ENCODE measurements around the gene KLF13.

Gene KLF13

GRCh38 chr15:31342381-31342780 is 15.7 kb downstream of the KLF13 start:
- FAIRE-seq (no peak), DNase-seq (ENCODE audit: insufficient read length, low spot score) (no peak)
- no peak for TF ChIP-seq POU2F2 (IDR thresholded peaks at IDR 0.05; ENCODE audit: low read depth, low read length)

DNA sequence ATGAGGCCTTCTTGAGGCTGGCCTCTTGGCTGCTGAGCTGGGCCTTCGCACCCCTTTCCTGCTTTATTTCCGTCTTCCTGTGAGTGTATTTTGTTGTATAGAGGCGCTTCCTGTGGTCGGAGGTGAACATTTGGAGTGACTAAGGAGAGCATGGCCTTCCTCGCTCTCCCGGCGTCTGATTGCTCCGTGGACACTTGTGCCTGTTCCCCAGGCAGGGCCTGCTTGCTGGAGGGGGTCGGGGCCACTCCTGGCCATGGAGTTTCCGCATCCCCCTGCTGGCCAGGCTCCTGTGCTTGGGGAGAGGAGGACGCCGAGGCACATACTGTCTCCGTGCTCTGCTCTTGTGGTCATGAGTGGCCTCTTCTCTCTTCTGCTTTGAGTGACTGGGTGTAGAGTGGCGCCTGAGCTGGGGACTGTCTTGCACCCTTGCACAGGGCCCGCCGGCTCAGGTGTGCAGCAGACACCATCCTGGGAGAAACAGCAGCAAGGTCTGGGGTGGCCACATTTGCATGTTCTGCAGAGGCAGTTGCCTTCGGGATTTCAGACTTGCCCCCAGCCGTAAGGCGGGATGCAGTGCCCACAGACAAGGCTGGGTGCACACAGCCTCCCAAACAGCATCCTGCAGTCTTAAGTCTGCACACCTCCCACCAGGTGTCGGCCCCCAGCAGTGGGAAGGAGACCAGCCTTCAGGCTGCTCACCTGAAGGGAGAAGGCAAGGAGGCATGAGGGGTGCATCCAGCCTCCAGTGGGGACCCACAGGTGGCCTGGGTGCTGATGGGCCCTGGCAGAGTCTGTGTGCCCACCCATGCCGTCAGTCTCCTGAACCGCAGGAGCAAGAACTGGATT is 16.4 kb downstream of the KLF13 start:
- DNase-seq (ENCODE audit: insufficient read length, low spot score) (no peak), FAIRE-seq (peak; percentile 67)
- TF ChIP-seq TAF1 (IDR thresholded peaks at IDR 0.05; ENCODE audit: low read depth, low read length) (no peak), POU2F2 (IDR thresholded peaks at IDR 0.05; ENCODE audit: low read depth, low read length) (no peak), SPI1 (IDR thresholded peaks at IDR 0.05; ENCODE audit: low read depth, low read length) (no peak)

DNA sequence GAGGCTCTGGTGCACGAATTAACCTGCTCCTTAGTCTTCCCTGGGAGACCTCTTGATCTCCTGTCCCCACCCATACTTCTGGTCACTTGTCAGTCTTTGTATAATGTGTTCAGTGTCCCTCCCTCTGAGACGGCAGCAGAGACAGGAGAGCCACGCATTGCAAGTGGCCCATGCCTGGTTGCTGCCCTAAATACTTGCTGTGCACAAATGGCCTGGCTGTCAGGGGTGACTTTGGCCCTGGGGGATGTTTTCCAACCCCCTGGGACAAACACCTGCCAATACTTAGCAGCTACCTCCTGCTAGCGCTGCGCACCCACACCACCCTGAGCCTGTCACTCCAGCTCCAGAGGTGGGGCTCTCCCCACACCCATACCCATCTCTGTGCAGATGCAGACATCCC is 17.2 kb downstream of the KLF13 start:
- DNase-seq (ENCODE audit: insufficient read length, low spot score): no peak
- FAIRE-seq: no peak
- TF ChIP-seq TAF1 (IDR thresholded peaks at IDR 0.05; ENCODE audit: low read depth, low read length) (no peak), POLR2AphosphoS5 (IDR thresholded peaks at IDR 0.05; ENCODE audit: low read depth, low read length) (no peak), SPI1 (IDR thresholded peaks at IDR 0.05; ENCODE audit: low read depth, low read length) (no peak), POU2F2 (IDR thresholded peaks at IDR 0.05; ENCODE audit: low read depth, low read length) (no peak), PAX5 (IDR thresholded peaks at IDR 0.05; ENCODE audit: insufficient read depth, low read length, severe bottlenecking) (no peak), POLR2A (IDR thresholded peaks at IDR 0.05; ENCODE audit: low read depth, low read length) (no peak)

DNA sequence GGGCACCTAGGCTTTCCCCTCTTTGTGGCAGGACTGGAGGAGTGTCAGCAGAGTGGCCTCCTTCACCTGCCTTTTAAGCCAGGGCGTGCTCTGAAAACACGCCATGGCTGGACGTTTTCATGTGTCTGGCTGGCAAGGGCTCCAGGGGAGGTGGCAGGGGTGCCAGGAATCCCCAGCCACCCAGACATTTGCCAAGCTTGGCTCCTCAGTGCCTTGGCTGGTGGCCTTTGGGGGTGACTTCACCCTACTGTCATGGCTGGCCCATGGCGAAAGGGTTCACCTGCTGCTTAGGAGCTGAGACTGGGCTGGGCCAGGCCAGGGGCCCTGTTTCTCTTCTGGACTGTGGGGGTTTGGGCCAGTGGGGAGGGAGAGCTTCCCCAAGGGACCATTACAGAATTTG is 17.6 kb downstream of the KLF13 start:
- DNase-seq (ENCODE audit: insufficient read length, low spot score) (no peak), FAIRE-seq (no peak)

GRCh38 chr15:31344823-31345605 is 18.4 kb downstream of the KLF13 start:
- DNase-seq (ENCODE audit: insufficient read length, low spot score): no peak
- TF ChIP-seq SPI1 (IDR thresholded peaks at IDR 0.05; ENCODE audit: low read depth, low read length): no peak
- TF ChIP-seq POLR2A (IDR thresholded peaks at IDR 0.05; ENCODE audit: low read depth, low read length): peak; percentile 39; the same call in 1 of the 2 replicates

More for the DNA sequence above, 17.6 kb downstream of the KLF13 start:
- TF ChIP-seq PAX5 (IDR thresholded peaks at IDR 0.05; ENCODE audit: insufficient read depth, low read length, severe bottlenecking): no peak
- TF ChIP-seq POLR2AphosphoS5 (IDR thresholded peaks at IDR 0.05; ENCODE audit: low read depth, low read length): no peak
- TF ChIP-seq POLR2A (IDR thresholded peaks at IDR 0.05; ENCODE audit: low read depth, low read length): no peak
- no peak for TF ChIP-seq TAF1 (IDR thresholded peaks at IDR 0.05; ENCODE audit: low read depth, low read length)
- TF ChIP-seq SPI1 (IDR thresholded peaks at IDR 0.05; ENCODE audit: low read depth, low read length): no peak
- no peak for TF ChIP-seq POU2F2 (IDR thresholded peaks at IDR 0.05; ENCODE audit: low read depth, low read length)

GRCh38 chr15:31345606-31346366 is 19.2 kb downstream of the KLF13 start:
- TF ChIP-seq POU2F2 (IDR thresholded peaks at IDR 0.05; ENCODE audit: low read depth, low read length): peak; percentile 59; the same call in 1 of the 2 replicates
- TF ChIP-seq POLR2AphosphoS5 (IDR thresholded peaks at IDR 0.05; ENCODE audit: low read depth, low read length): peak; percentile 56; the same call in 1 of the 2 replicates
- TF ChIP-seq PAX5 (IDR thresholded peaks at IDR 0.05; ENCODE audit: insufficient read depth, low read length, severe bottlenecking): no peak
- DNase-seq (ENCODE audit: insufficient read length, low spot score) (no peak), FAIRE-seq (no peak)

More at GRCh38 chr15:31344823-31345605, 18.4 kb downstream of the KLF13 start:
- FAIRE-seq: peak; percentile 90

DNA sequence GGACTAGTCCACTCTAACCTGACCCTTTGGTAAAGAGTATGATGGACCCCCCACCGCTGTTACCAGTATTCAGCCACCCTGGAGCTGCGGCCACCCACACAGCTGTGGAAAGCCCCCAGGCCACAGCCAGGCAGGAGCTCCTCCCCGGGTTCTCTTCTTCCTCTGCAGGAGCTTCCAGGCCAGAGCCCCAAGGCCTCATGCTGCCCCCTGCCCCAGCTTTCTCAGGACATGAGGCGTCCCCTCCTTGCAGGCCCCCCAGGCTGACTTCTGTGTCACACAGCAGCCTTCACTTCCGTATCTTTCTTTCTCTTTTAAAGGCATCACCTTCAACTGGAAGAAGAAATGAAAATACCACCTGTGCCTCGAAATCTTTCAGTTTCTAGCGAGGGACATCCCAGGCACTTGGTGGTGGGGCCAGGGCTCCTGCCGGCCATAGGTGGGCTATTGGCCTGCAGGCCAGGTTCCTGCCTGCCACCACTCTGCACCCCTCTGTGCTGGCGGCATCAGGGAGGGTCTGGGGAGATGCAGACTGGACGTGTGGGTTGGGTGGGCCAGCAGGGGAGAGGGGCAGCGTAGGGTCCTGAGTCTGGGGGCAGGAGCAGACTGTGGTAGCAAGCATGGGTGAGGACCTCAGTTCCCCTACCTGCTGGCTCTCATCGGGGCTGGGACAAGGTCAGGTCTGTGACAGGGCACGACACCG is 19.9 kb downstream of the KLF13 start:
- peak; percentile 84 for TF ChIP-seq SPI1 (IDR thresholded peaks at IDR 0.05; ENCODE audit: low read depth, low read length)
- no peak for TF ChIP-seq POLR2A (IDR thresholded peaks at IDR 0.05; ENCODE audit: low read depth, low read length)
- DNase-seq (ENCODE audit: insufficient read length, low spot score) (no peak), FAIRE-seq (peak; percentile 35)

GRCh38 chr15:31347067-31347975 is 20.7 kb downstream of the KLF13 start:
- FAIRE-seq: peak; percentile 86
- TF ChIP-seq SPI1 (IDR thresholded peaks at IDR 0.05; ENCODE audit: low read depth, low read length): no peak
- no peak for TF ChIP-seq TAF1 (IDR thresholded peaks at IDR 0.05; ENCODE audit: low read depth, low read length)
- TF ChIP-seq POLR2A (IDR thresholded peaks at IDR 0.05; ENCODE audit: low read depth, low read length): no peak
- no peak for TF ChIP-seq PAX5 (IDR thresholded peaks at IDR 0.05; ENCODE audit: insufficient read depth, low read length, severe bottlenecking)
- TF ChIP-seq POU2F2 (IDR thresholded peaks at IDR 0.05; ENCODE audit: low read depth, low read length): no peak
- TF ChIP-seq POLR2AphosphoS5 (IDR thresholded peaks at IDR 0.05; ENCODE audit: low read depth, low read length): no peak
- DNase-seq (ENCODE audit: insufficient read length, low spot score): no peak
